Stimulated activated CD8-positive, alpha-beta memory T cell treated with anti-CD3 and anti-CD28 coated beads, Interleukin-15, amount 100 ng/mL, for 48 hours (primary cell): ENCODE data around the gene EBF4.

Experiments
- DNase-seq, 2 donors: peaks; one replicate each; pipeline ENCODE4 v3.0.0-alpha.2; 2020; ENCODE audit warnings: low read depth in 2 of 2

EBF4 gene

DNA sequence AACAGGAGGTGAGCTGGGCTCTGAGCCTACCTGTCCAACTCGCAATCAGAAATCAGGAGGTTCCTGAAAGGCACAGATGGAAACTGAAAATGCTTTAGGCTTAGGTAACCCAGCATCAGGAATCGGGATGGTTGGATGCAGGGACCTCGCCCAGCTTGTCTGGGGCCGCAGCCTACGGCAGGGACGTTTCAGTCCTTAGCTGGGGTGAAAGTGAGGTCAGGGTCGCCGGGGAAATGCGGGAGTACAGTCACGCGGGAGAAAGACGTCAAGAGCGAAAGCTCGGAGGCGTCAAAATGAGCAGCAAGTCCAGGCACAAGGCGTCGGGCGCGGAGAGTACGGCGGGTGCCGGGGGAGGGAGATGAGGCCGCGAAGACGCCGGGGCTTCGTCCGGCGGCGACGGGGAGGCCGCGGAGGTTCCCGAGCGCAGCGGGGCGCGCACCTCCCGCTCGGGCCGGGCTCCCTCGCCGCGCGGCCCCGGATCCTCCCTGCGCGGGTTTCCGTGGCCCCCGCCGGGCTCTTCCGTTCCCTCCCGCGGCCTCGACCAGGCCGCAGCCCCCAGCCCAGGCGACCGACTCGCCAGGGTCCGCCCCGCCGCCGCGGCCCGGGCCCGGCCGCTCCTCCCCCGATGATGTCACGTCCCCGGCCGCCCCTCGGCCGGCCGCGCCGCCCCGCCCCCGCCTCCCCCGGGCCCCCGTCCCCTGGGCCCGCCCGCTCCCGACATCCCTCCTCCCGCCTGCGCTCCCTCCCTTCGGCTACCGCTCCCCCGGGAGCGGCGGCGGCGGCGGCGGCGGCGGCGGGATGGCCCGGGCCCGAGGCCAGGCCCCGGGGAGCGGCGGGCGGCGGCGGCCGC is at the start of gene EBF4:
Gene EBF4 (plus strand): TSS at position 745 of the 850 bp plus-strand sequence. CDS start 866 bp downstream, outside the sequence.
- DNase-seq = no peak

GRCh38 chr20:2643708-2644107 is 48.9 kb upstream of the EBF4 start:
- DNase-seq = no peak

GRCh38 chr20:2651772-2652723 is 40.5 kb upstream of the EBF4 start, which contains the start of gene NOP56:
Gene NOP56 (plus strand): TSS chr20:2652632. CDS start chr20:2652661, 29 bp downstream.
- peak; percentile 89 to 91 for DNase-seq

GRCh38 chr20:2652724-2653555 is 39.6 kb upstream of the EBF4 start:
- DNase-seq = no peak

- DNase-seq = no peak
Measured at GRCh38 chr20:2653556-2654383, 38.8 kb upstream of the EBF4 start.

DNA sequence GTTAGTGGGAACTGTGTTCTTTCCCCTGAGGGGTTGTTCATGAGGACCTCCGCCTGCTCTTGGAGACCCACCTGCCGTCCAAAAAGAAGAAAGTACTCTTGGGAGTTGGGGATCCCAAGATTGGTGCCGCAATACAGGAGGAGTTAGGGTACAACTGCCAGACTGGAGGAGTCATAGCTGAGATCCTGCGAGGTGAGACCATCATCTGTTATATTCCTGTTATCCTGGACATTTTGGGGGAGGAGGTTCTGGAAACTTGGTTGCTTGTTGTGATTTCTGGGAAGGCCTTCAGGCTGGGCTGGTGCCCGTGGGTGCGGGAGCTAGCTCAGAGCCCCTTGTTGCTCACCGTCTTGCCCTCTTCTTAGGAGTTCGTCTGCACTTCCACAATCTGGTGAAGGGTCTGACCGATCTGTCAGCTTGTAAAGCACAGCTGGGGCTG is 38.2 kb upstream of the EBF4 start:
- no peak for DNase-seq

DNA sequence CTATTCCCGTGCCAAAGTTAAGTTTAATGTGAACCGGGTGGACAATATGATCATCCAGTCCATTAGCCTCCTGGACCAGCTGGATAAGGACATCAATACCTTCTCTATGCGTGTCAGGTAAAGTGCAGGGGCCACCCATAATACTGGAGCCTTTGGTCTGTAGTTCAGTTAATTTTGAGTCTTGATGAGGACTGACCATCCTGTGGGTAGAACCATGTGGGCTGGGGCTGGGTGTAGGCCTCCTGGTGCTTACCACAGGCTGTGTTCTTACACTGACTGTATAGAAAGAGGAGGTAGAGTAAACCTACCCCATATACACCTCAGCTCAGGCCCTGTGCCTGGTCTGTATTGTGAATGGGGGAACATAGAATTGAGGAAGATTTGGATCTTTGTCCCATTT is 37.7 kb upstream of the EBF4 start:
- no peak for DNase-seq

GRCh38 chr20:2655331-2656116 is 37.1 kb upstream of the EBF4 start:
- no peak for DNase-seq

DNA sequence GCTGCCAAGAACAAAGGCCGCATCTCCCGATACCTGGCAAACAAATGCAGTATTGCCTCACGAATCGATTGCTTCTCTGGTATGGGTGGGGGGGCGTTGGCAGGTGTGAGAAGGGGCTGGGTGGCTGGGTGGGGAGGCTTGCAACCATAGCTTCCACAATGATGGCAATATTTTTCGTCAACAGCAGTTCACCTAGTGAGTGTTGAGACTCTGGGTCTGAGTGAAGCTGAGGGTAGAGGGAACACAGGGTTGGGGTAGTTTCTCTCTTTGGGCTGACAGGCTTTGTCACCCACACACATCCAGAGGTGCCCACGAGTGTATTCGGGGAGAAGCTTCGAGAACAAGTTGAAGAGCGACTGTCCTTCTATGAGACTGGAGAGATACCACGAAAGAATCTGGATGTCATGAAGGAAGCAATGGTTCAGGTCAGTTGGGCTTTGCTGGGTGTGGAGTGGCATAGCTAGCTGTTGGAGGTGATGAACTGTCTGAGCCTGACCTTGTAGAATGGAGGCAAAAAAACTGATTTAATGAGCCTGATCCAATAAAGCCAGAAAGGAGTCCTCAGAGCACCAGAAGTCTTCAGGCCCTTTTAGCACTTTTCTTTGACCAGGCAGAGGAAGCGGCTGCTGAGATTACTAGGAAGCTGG is 36.0 kb upstream of the EBF4 start:
- no peak for DNase-seq

- no peak for DNase-seq
Measured at GRCh38 chr20:2657241-2657640, 35.3 kb upstream of the EBF4 start.

- DNase-seq = no peak
Measured at GRCh38 chr20:2657674-2658073, 34.9 kb upstream of the EBF4 start.

DNA sequence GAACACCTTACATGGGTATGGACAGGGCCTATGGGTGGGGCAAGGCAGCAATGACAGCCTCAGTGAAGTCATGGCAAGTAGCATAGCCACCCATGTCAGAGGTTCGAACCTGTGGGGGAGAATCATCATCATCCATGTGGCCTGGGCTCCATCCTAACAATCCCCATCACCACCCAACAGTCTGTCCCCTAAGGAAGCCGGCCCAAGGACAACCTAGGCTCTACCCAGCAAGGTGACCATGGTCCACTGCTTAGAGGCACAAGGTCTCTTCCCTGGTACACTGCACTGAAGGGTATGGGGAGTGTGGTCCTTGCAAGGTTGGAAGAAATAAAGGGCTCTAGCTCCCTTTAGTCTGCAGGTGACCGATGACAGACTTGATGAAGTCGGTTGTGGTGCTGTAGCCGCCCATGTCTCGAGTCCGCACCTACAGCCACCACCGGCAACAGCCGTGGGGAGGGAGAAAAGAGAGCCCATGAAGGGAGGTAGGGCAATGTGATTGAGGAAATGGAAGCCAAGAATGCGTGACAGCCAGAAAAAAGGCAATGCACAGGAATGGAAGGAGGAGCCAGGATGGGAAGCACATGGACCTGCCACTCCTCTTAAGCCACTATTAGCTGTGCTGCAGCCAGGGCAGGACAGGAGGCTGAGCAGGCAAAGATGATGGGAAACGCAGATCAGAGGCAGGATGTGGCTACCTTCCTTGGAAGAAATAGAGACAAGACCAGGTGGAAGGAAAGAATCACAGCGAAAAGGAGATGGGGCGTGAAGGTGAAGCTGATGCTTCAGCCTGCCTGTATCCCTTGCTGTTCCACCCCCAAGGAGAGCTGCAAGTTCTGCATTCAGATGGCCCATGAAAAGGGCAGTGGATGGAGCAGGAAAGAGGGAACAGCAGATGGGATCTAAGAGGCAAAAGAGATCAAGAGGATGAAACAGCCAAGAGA is 33.9 kb upstream of the EBF4 start:
- no peak for DNase-seq

DNA sequence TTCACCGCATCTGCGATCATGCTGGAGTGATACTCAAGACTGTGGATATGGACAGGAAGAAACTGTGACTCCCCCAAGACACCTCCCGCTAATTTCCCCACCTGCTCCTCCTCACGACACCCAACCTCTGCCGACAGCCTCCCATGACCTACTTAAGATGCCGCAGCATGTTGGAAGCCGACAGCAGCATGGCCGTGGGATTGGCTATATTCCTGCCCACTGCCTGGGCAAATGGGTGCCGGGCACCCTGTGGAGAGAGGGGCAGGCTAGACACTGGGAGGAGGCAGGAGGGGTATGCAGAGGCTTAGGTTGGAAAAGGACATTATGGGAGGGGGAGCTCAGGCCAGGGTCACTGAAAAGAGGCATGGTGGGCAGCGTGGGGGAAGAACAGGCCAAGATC is 33.0 kb upstream of the EBF4 start:
- DNase-seq = no peak

GRCh38 chr20:2663364-2663886 is 29.2 kb upstream of the EBF4 start:
- DNase-seq = no peak

DNA sequence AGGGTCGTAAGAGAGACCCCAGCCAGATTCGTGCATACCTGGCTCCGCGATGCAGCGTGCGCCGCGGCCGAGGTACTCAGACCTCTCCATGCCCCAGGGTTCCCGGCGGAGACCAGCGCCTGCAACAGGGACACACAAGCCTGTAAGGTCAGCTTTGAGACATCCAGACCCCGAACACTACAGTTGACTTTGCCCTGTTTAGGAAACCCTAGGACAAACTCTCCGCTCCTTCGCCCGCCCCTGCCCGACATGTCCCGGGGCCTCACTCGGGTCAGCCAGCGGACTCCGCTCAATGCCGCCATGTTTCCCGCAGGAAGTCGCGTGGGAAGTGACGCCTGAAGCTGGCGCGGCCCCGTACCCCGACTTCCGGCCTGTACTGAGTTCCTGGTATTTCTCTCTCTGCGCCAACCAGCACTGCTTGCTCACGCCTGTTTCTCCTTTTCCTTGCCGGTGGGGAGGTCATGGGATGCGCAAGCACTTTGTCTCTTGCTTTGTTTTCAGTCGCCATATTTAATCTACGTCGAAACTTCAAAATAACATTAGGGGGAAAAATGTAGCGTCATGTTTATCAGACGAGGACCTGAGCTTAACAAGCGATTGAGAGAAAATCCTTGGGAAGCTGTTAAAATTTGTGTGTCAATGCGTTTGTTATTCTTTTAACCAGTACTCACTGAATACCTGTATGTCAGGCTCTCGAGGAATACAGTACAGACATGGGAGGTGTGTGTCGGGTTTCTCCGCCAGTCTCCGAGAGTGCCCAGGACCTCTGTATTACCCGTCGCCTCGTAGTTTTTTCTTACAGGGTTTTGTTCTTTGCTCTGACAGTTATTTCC is 28.5 kb upstream of the EBF4 start, which contains the start of gene IDH3B:
Gene IDH3B (minus strand): TSS at position 330 of the 833 bp plus-strand sequence. CDS start 28 bp downstream, at position 302.
- DNase-seq = peak; percentile 87 to 88

- no peak for DNase-seq
Measured at GRCh38 chr20:2671977-2672376, 20.6 kb upstream of the EBF4 start.

GRCh38 chr20:2672446-2672845 is 20.1 kb upstream of the EBF4 start:
- DNase-seq = no peak
